C4-2B (cell line): ENCODE data around the gene OR51T1.

ENCODE experiments used
- ZFX ChIP-seq: fragments of 450-650 bp; IDR thresholded peaks from 2 replicates; pipeline ENCODE4 v1.6.1; 2017
- TF ChIP-seq, protein P1 (sequence below): fragments of 450-650 bp; conservative IDR thresholded peaks from 2 replicates; pipeline ENCODE4 v1.5.1; 2017; ENCODE audit warnings: mild to moderate bottlenecking

DNA sequence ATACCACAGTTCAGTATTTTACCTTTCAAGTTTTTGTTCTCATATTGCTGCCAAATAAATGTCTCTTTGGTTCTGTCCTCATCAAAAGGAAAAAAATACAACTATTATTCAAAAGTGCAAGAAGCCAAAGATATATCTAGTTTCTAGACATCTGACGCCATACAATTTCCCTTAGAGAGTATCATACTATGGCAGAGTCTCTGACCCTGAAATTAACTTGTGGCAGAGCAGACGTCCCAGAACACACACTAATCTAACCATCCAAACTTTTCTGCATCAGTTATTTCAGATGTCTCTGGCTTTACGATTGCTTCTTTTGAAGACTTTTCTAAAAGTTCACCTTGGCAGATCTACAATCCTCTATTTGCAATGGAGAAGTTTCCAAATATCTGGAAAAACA, 2.7 kb downstream of the OR51T1 start:
- TF ChIP-seq, protein P1, sequence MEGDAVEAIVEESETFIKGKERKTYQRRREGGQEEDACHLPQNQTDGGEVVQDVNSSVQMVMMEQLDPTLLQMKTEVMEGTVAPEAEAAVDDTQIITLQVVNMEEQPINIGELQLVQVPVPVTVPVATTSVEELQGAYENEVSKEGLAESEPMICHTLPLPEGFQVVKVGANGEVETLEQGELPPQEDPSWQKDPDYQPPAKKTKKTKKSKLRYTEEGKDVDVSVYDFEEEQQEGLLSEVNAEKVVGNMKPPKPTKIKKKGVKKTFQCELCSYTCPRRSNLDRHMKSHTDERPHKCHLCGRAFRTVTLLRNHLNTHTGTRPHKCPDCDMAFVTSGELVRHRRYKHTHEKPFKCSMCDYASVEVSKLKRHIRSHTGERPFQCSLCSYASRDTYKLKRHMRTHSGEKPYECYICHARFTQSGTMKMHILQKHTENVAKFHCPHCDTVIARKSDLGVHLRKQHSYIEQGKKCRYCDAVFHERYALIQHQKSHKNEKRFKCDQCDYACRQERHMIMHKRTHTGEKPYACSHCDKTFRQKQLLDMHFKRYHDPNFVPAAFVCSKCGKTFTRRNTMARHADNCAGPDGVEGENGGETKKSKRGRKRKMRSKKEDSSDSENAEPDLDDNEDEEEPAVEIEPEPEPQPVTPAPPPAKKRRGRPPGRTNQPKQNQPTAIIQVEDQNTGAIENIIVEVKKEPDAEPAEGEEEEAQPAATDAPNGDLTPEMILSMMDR: no peak
- no peak for TF ChIP-seq ZFX
